Mesenchymal stem cell (in vitro differentiated cells and primary cell): ENCODE measurements around the gene COG6. TPM values are rescaled to one million over a fixed set of nuclear protein-coding genes. Genes with fewer than 3 reads are reported as not detected.

Source experiments
- DNase-seq: peaks from one replicate; pipeline ENCODE4 v3.0.0-alpha.2; 2013
- H2AFZ ChIP-seq: one replicate; pipeline ENCODE4 v1.6.1; 2013; ENCODE audit warnings: low read depth, mild to moderate bottlenecking, control low read depth, inconsistent platforms, low read length, moderate library complexity
- H2AK5ac ChIP-seq: 2 replicates; pipeline ENCODE4 v1.6.1; 2013; ENCODE audit warnings: low read length, moderate library complexity, mild to moderate bottlenecking, inconsistent platforms; ENCODE audit not compliant: severe bottlenecking
- H2BK120ac ChIP-seq: one replicate; pipeline ENCODE4 v1.6.1; 2013; ENCODE audit warnings: low read depth, mild to moderate bottlenecking, inconsistent platforms, low read length, moderate library complexity
- H2BK12ac ChIP-seq, 2 experiments: one replicate each; pipeline ENCODE4 v1.6.1; 2013; ENCODE audit warnings: inconsistent platforms in 2 of 2, low read length in 2 of 2, mild to moderate bottlenecking in 2 of 2, moderate library complexity in 2 of 2, control low read depth in 1 of 2
- H2BK15ac ChIP-seq: one replicate; pipeline ENCODE4 v1.6.1; 2013; ENCODE audit warnings: mild to moderate bottlenecking, low read depth, inconsistent platforms; ENCODE audit not compliant: poor library complexity, severe bottlenecking
- H2BK5ac ChIP-seq: 2 replicates; pipeline ENCODE4 v1.6.1; 2013; ENCODE audit warnings: low read depth, mild to moderate bottlenecking, low read length, control low read depth, inconsistent platforms; ENCODE audit not compliant: poor library complexity, severe bottlenecking
- H3K14ac ChIP-seq, 2 experiments: one replicate each; pipeline ENCODE4 v1.6.1; 2013; ENCODE audit warnings: inconsistent platforms in 2 of 2, low read length in 2 of 2, control low read depth in 1 of 2, mild to moderate bottlenecking in 1 of 2, moderate library complexity in 1 of 2
- H3K18ac ChIP-seq, 2 experiments: one replicate each; pipeline ENCODE4 v1.6.1; 2013; ENCODE audit warnings: inconsistent platforms in 2 of 2, low read length in 2 of 2, control low read depth in 1 of 2, low read depth in 1 of 2, mild to moderate bottlenecking in 1 of 2
- H3K23ac ChIP-seq, 2 experiments: one replicate each; pipeline ENCODE4 v1.6.1; 2013; ENCODE audit warnings: inconsistent platforms in 2 of 2, low read length in 2 of 2, mild to moderate bottlenecking in 2 of 2, moderate library complexity in 2 of 2, control low read depth in 1 of 2
- H3K27ac ChIP-seq: 2 replicates; pipeline ENCODE4 v1.5.1; 2013; ENCODE audit warnings: mild to moderate bottlenecking, moderate library complexity, low read length, control low read depth, inconsistent platforms; ENCODE audit not compliant: poor library complexity, severe bottlenecking
- H3K27me3 ChIP-seq, 2 experiments: 2 replicates each; pipeline versions ENCODE4 v1.6.1 to v1.7.0; 2013; ENCODE audit warnings: low read length in 2 of 2, mild to moderate bottlenecking in 2 of 2, moderate library complexity in 2 of 2, control low read depth in 1 of 2, inconsistent platforms in 1 of 2; ENCODE audit not compliant: control insufficient read depth in 1 of 2, insufficient read depth in 1 of 2
- H3K36me3 ChIP-seq, 2 experiments: 2 replicates each; pipeline versions ENCODE4 v1.6.1 to v1.7.0; 2013; ENCODE audit warnings: low read length in 2 of 2, control low read depth in 1 of 2, inconsistent platforms in 1 of 2, low read depth in 1 of 2, mild to moderate bottlenecking in 1 of 2; ENCODE audit not compliant: insufficient read depth in 2 of 2, control insufficient read depth in 1 of 2
- H3K4ac ChIP-seq, 2 experiments: one replicate each; pipeline ENCODE4 v1.6.1; 2013; ENCODE audit warnings: inconsistent platforms in 2 of 2, low read length in 2 of 2, mild to moderate bottlenecking in 2 of 2, moderate library complexity in 2 of 2, control low read depth in 1 of 2, low read depth in 1 of 2
- H3K4me1 ChIP-seq: 2 replicates; pipeline ENCODE4 v1.6.1; 2013; ENCODE audit warnings: low read depth, low read length, control low read depth; ENCODE audit not compliant: control insufficient read depth, insufficient read depth
- H3K4me2 ChIP-seq: 2 replicates; pipeline ENCODE4 v1.6.1; 2013; ENCODE audit warnings: low read length, mild to moderate bottlenecking, inconsistent platforms; ENCODE audit not compliant: poor library complexity, severe bottlenecking
- H3K4me3 ChIP-seq, 2 experiments: 2 replicates each; pipeline versions ENCODE4 v1.5.1 to v1.7.0; 2013; ENCODE audit warnings: low read length in 2 of 2, mild to moderate bottlenecking in 2 of 2, control low read depth in 1 of 2, low read depth in 1 of 2; ENCODE audit not compliant: insufficient read depth in 1 of 2
- H3K79me1 ChIP-seq: replicated peaks from 2 replicates; pipeline ENCODE4 v1.6.1; 2013; ENCODE audit warnings: mild to moderate bottlenecking, control low read depth, low read length, inconsistent platforms; ENCODE audit not compliant: poor library complexity, severe bottlenecking
- H3K9ac ChIP-seq: 2 replicates; pipeline ENCODE4 v1.7.0; 2013; ENCODE audit warnings: mild to moderate bottlenecking, low read length, moderate library complexity
- H3K9me3 ChIP-seq: 2 replicates; pipeline ENCODE4 v1.7.0; 2013; ENCODE audit warnings: mild to moderate bottlenecking, low read length; ENCODE audit not compliant: control insufficient read depth
- H4K8ac ChIP-seq: one replicate; pipeline ENCODE4 v1.6.1; 2013; ENCODE audit warnings: inconsistent platforms, mild to moderate bottlenecking, low read length, moderate library complexity
- H4K91ac ChIP-seq: one replicate; pipeline ENCODE4 v1.6.1; 2013; ENCODE audit warnings: mild to moderate bottlenecking, low read length, inconsistent platforms
- WGBS: methylation state at CpG from one replicate; pipeline ENCODE4 v1.1.7; 2013; ENCODE audit warnings: mixed read lengths; 5-methylcytosine and 5-hydroxymethylcytosine counted together
- small RNA-seq: library from polyadenylated mRNA; stranded (forward); fragments of <200 nt; extraction: miRNeasy Mini kit (QIAGEN cat#:217004); gene quantifications from one replicate; pipeline ENCODE3, GENCODE V24; 2013; ENCODE audit warnings: low read depth

COG6 gene

DNA sequence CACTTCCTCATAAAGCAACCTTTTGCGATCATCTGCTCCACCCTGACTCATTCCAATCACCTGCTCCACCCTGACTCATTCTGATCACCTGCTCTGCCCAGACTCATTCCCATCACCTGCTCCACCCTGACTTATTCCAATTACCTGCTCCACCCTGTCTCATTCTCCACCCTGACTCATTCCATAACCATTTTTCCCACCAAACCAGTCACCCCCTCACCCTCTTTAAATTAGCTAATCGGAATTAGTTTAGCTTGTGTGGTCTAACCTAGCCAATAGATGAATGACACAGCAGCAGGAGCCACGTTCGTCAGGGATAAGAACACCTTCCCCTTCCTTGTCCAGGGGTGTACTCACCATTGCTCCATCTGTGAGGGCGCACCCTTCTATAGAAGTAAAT, 134.0 kb downstream of the COG6 start:
- H2BK5ac ChIP-seq = no peak overlapping the region
- H3K27ac ChIP-seq = no peak overlapping the region
- H3K4ac ChIP-seq = no peak overlapping the region
- no peak for DNase-seq
- H3K4me2 ChIP-seq = no peak overlapping the region
- no peak overlapping the region for H4K8ac ChIP-seq
- H2AFZ ChIP-seq = no peak overlapping the region
- no peak overlapping the region for H4K91ac ChIP-seq
- H3K4me3 ChIP-seq = no peak overlapping the region
- no peaks in the 10 kb centered on the region for H3K27me3 ChIP-seq
- H3K79me1 ChIP-seq = no peaks in the 10 kb centered on the region
- H3K23ac ChIP-seq = no peak overlapping the region
- peaks cover 2% of the 10 kb centered on the region for H3K4me1 ChIP-seq
- H2BK15ac ChIP-seq = no peak overlapping the region
- over 99% methylated on average over 4 of the region's 5 CpGs for WGBS
- H3K9ac ChIP-seq = no peak overlapping the region
- H3K14ac ChIP-seq = no peak overlapping the region
- no peaks in the 10 kb centered on the region for H3K36me3 ChIP-seq
- peaks cover 27% of the 10 kb centered on the region for H3K9me3 ChIP-seq
- H2BK120ac ChIP-seq = no peak overlapping the region
- no peak overlapping the region for H2BK12ac ChIP-seq
- H2AK5ac ChIP-seq = no peak overlapping the region
- H3K18ac ChIP-seq = no peak overlapping the region

Small RNA genes within 50 kb of the gene (small RNA-seq; reads per million reads assigned to genes)
- gene MIR4305 (not detected), gene RNY4P14 (not detected)
